Peyer's patch (tissue), 4 donors: Measurements from ENCODE around the gene IMMP2L.

Source experiments
- POLR2A ChIP-seq, 2 donors: fragments of 450-650 bp; IDR thresholded peaks; one replicate each; pipeline ENCODE4 v1.5.1; 2017; ENCODE audit warnings: antibody characterized with exemption in 2 of 2, mild to moderate bottlenecking in 2 of 2, moderate library complexity in 2 of 2
- TF ChIP-seq, protein P1 (sequence below), 6 experiments: fragments of 450-650 bp in 4 of 6; fragments of 200-600 bp in 2 of 6; sonication (generic) in 1 of 6; IDR thresholded peaks; one replicate each; pipeline ENCODE4 v1.5.1; 2017 to 2019; ENCODE audit warnings: antibody characterized with exemption in 6 of 6, mild to moderate bottlenecking in 3 of 6, moderate library complexity in 1 of 6

DNA sequence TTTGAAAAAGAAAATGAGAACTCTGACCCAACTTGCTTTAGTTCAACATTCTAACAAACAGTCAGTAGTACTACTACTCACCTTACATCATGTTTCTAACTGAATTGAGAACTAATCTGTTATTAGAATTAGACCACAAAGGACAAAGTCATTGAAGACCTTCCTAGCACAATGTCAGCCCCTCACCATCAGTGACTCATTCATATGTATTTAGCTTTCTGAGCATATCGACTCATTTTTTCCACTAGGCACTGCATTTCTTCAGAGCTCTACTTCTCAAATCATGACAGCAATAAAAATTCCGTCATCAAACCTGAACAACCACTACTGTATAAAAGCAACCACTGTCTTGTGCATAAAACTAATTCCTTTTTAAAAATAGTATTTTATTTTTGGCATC is 475.8 kb downstream of the IMMP2L start:
- TF ChIP-seq, protein P1, sequence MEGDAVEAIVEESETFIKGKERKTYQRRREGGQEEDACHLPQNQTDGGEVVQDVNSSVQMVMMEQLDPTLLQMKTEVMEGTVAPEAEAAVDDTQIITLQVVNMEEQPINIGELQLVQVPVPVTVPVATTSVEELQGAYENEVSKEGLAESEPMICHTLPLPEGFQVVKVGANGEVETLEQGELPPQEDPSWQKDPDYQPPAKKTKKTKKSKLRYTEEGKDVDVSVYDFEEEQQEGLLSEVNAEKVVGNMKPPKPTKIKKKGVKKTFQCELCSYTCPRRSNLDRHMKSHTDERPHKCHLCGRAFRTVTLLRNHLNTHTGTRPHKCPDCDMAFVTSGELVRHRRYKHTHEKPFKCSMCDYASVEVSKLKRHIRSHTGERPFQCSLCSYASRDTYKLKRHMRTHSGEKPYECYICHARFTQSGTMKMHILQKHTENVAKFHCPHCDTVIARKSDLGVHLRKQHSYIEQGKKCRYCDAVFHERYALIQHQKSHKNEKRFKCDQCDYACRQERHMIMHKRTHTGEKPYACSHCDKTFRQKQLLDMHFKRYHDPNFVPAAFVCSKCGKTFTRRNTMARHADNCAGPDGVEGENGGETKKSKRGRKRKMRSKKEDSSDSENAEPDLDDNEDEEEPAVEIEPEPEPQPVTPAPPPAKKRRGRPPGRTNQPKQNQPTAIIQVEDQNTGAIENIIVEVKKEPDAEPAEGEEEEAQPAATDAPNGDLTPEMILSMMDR (IDR thresholded peaks at IDR 0.05) = no peak
- TF ChIP-seq POLR2A (IDR thresholded peaks at IDR 0.05) = no peak
